Activated CD4-positive, CD25-positive, alpha-beta regulatory T cell treated with anti-CD3 and anti-CD28 coated beads, Interleukin-2, amount 50 U/mL, for 16 hours (primary cell): ENCODE data around the gene SNX13.
"Not testable (repeated sequence)": the region's sequence is repeated elsewhere in the genome, so short reads cannot be mapped to it uniquely, and the experiment has no call there.

Experiments used
- DNase-seq: peaks from one replicate; pipeline ENCODE4 v3.0.0-alpha.2; 2020; ENCODE audit warnings: low read depth, low spot score

The SNX13 gene

DNA sequence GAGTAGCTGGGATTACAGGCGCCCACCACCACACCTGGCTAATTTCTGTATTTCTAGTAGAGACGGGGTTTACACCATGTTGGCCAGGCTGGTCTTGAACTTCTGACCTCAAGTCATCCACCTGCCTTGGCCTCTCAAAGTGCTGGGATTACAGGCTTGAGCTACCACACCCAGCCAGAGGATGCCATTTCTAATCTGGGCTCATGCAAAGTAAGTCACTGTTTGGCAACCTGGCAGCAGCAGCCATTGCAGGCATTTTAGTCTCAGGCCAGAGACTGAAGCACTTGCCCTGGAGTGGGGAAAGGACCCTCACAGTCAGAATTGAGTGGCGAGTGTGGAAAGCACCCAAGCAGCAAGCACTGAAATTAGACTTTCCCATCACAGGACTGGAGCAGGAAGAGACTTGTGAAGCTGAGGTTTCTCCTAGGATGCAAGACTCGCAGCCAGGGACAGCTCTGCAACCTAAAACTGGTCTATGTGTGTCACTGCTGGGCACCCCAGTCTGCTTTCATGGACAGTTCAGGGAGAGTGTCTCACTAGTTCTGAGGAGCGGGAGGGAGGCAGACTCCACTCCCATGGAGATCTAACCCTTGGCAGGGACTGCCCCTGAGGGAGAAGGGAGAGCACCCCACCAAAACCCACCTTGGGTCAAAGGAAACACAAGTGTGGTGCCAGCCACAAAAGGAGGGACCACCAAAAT is 27.6 kb downstream of the SNX13 start:
- DNase-seq, result no peak

DNA sequence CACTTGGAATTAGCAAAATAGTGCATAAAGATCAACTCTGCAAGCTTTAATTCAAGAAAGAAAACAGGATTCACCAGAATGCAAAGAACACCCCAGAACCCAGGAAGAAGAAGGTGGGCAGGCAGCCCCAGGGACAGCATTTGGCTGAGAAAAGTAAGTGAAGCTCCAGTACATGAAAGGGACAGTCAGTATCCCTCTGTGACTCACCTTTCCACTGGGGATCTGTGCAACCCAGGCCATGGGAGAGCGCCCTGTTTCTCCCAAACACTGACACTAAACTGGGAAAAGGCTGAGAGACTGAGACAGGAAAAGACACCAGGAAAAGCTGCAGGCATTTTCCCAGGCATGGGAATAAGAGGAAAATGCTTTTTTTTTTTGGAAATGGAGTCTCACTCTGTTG is 28.2 kb downstream of the SNX13 start:
- DNase-seq, result no peak

DNA sequence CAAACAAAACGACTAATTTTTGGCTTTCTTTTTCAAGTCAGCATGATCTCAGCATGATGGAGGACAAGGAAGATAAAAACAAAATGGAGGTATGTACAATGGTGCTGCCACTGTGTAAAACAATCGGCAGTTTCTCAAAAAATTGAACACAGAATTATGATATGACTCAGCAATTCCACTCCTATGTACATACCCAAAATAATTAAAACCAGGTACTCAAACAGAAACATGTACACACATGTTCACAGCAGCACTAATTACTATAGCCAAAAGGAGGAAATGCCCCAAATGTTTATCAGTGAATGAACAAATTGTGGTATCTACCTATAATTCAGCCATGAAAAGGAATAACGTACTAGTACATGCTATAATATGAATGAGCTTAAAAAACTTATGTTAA is 29.9 kb downstream of the SNX13 start:
- no peak for DNase-seq

GRCh38 chr7:17909310-17909709 is 31.0 kb downstream of the SNX13 start:
- DNase-seq, result not testable (repeated sequence)

GRCh38 chr7:17907014-17907413 is 33.3 kb downstream of the SNX13 start:
- no peak for DNase-seq

DNA sequence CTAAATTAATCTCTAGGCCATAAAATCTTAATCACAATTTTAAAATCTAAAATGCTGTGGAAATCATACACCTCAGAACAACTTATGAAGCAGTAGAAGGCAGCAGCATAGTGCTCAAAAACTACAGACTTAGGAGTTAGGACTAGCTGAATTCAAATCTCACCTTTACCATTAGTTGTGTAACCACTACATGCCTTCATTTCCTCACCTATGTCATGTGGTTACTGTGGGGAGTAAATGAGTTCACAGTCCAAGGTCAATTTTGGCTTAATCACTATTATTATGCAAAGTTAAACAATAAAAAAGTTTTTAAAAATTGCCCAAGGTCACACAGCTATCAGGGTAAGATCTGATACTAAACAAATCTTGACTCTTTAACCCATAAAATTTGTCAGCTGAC is 37.0 kb downstream of the SNX13 start:
- DNase-seq, result no peak

DNA sequence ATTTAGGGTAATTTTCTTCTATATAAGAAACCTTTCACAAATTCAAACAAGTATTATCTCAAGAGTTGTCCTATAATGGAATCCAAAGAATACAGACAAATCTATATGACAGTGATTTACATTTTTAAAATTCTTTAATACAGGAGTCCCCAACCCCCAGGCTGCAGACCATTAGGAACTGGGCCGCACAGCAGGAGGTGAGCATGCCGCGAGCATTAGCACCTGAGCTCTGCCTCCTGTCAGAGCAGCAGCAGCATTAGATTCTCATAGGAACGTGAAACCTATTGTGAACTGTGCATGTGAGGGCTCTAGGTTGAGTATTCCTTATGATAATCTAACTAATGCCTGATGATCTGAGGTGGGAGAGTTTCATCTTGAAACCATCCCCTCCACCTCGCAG is 37.7 kb downstream of the SNX13 start:
- no peak for DNase-seq

DNA sequence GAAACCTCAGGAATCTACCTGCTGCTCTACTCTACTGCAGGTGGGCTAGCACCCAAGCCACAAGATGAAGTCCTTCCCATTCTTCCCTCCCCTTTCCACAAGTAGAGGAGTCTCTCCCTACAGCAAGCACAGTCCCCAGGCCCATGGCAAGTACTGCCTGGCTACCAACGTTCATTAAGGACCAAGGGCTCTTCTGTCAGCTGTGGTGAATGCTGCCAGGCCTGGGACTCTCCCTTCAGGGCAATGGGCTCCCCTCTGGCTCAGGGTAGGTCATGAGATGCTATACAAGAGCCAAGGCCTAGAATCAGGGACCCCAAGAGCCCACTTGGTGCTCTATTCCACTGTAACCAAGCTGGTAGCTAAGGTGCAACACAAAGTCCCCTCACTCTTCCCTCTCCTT is 39.8 kb downstream of the SNX13 start:
- no peak for DNase-seq

GRCh38 chr7:17898111-17898510 is 42.2 kb downstream of the SNX13 start:
- DNase-seq, result no peak

GRCh38 chr7:17887286-17887685 is 53.0 kb downstream of the SNX13 start:
- DNase-seq, result no peak

GRCh38 chr7:17882685-17883084 is 57.6 kb downstream of the SNX13 start:
- DNase-seq, result no peak

DNA sequence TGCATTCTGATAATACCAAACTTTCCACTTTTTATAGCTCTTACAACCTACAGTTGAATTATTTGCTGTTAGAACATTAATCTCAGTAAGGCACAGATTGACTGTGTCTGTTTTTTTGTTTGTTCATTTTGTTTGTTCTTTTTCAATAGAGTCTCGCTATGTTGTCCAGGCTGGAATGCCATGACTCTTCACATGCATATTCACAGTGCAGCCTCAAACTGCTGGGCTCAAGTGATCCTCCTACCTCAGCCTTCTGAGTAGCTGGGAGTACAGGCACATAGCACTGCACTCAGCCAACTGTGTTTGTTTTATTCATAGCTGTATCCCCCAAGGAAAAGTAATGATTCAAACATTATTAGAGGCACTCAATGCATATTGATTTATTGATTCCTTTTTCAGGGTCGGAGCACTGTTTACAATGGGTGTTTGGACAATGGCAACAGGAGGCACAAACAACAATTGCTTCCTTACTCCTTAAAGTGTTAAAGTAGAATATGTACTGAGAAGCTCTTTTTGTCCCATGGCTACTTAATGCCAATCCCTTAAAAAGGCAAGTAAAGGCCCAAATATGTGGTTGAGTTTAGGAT is 61.1 kb downstream of the SNX13 start:
- DNase-seq, result no peak

GRCh38 chr7:17878627-17879026 is 61.7 kb downstream of the SNX13 start:
- no peak for DNase-seq

- DNase-seq, result no peak
Measured at GRCh38 chr7:17871815-17872533, 68.3 kb downstream of the SNX13 start.

DNA sequence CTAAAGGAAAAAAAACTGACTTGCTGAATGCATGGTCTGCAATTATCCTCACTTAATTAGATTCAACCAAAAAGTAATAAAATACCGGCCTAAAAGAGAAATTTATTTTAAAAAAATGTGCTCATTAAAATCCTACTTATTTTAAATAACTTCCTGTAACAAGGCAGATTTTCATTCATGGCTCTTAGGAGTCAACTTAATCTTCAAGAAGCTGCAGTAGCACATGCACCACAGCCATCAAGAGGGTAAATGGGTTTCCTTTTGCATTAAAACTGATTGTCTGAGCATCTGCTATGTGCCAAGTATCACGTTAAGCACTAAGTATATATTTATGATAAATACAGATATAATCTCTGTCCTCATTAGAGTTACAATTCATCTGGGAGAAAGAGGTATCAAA is 69.9 kb downstream of the SNX13 start:
- no peak for DNase-seq

- no peak for DNase-seq
Measured at GRCh38 chr7:17863809-17864143, 76.5 kb downstream of the SNX13 start.

GRCh38 chr7:17863095-17863808 is 77.0 kb downstream of the SNX13 start:
- no peak for DNase-seq

GRCh38 chr7:17856251-17856650 is 84.0 kb downstream of the SNX13 start:
- DNase-seq, result no peak

GRCh38 chr7:17855202-17855601 is 85.1 kb downstream of the SNX13 start:
- no peak for DNase-seq

DNA sequence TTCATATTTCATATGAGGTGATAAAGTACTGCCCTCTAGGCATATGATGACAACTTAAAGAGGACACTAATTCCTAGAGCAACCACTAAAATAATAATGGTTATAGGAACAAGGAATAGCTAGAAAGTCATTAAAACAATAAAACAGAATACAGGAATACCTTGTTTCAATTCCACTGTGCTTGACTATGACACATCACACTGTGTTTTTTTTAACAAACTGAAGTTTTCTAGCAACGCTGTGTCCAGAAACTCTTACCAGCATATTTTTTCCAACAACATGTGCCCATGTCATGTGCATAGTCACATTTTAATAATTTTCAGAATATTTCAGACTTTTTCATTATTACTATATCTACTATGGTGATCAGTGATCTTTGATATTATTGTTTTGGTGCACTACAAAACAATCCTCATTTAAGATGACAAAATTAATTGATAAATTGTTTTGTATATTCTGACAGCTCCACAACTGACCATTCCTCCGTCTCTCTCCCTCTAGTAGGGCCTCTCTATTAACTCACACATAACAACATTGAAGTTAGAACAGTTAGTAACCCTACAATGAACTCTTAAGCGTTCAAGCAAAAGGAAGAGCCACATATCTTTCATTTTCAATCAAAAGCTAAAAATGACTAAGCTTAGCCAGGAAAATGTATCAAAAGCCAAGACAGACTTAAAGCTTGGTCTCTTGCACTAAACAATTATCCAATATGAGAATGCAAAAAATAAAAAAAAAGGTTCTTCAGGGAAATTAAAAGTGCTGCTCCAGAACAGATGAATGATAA is 85.8 kb downstream of the SNX13 start:
- DNase-seq, result no peak

DNA sequence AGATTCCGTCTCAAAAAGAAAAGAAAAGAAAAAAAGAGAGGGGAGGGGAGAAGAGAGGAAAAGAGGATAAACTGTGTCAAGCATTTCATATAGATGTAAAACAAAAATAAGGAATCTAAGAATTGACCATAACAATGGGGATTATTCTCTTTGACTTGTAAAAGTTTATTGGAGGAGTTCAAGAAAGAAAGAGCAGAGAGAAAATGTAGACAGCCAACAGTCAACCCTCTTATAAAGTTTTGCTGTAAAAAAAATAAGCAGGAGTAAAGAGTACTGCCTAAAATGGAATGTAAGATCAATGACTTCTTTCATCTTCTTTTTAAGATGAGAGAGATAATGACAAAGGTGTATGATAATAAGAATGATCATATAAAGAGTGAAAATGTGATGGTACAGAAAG is 87.9 kb downstream of the SNX13 start:
- no peak for DNase-seq

DNA sequence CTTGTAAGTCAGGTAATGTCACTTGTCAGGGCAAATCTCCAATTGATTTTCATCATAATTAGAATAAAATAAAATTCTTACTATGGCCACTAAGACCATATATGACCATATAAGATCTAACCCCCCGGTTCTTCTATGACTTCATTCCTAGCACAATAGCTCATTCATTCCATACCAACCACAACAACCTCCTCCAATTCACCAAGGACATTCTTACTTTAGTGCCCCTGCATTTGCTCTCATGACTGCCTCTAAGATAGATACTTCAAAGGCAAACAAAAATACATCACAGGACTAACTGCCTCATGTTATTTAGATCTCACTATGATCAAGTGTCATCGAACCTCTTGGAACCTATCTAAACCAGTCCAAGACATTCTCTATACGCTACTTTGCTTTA is 90.8 kb downstream of the SNX13 start:
- no peak for DNase-seq
